Measurements from ENCODE around the gene AHCYL2. TPM values are rescaled to one million over a fixed set of nuclear protein-coding genes. Genes with fewer than 3 reads are reported as not detected.

Gene AHCYL2
- polyA plus RNA-seq, 3 donors: 10.7 to 14.6 (median 12.1) TPM

- Histone ChIP-seq H3K4me1 (ENCODE audit: control insufficient read depth in 1 of 2, insufficient read depth in 2 of 2, low read length in 2 of 2) (no peaks in the 10 kb centered on the region), H3K9ac (ENCODE audit: insufficient read depth, low read length, poor library complexity, severe bottlenecking) (no peak overlapping the region), H3K36me3 (replicated peaks in 1 of 2; ENCODE audit: control insufficient read depth in 1 of 2, insufficient read depth in 2 of 2, low read length in 2 of 2) (no peaks in the 10 kb centered on the region), H4K20me1 (ENCODE audit: insufficient read depth, low read length) (peaks cover 13% of the 10 kb centered on the region), H2AFZ (ENCODE audit: insufficient read depth, low read depth, low read length, poor library complexity, severe bottlenecking) (no peak overlapping the region), H3K4me3 (replicated peaks in 1 of 3; ENCODE audit: low read depth in 2 of 3, low read length in 3 of 3) (no peak overlapping the region), H3K4me2 (replicated peaks; ENCODE audit: extremely low read depth, low read length, poor library complexity, severe bottlenecking) (no peak overlapping the region), H3K27ac (ENCODE audit: low read depth in 1 of 2, low read length in 2 of 2) (no peak overlapping the region), H3K79me2 (ENCODE audit: insufficient read depth, low read length) (no peaks in the 10 kb centered on the region), H3K9me3 (replicated peaks in 1 of 2; ENCODE audit: control insufficient read depth in 1 of 2, insufficient read depth in 1 of 2, low read length in 2 of 2) (no peaks in the 10 kb centered on the region), H3K27me3 (ENCODE audit: control insufficient read depth in 2 of 2, insufficient read depth in 2 of 2, low read length in 2 of 2) (no peaks in the 10 kb centered on the region)
- Mint-ChIP-seq H3K36me3 (peaks cover 24% of the 10 kb centered on the region in 2 donors), H3K4me1 (peaks cover 2% of the 10 kb centered on the region), H3K27ac (no peak overlapping the region), H3K9me3 (peaks cover 5 to 19% (median 7%) of the 10 kb centered on the region in 7 donors), H3K27me3 (ENCODE audit: low read depth in 3 of 3) (peaks cover 0 to 2% (median 0%) of the 10 kb centered on the region in 3 donors), H3K4me3 (no peak overlapping the region)
- DNase-seq: no peak
- WGBS (ENCODE audit: insufficient coverage): 96% methylated on average over 2 of the region's 3 CpGs
- no peak for TF ChIP-seq CTCF (IDR thresholded peaks at IDR 0.05)
- intact Hi-C loops (cut with micrococcal nuclease): no loop called here
Observed at GRCh38 chr7:129307592-129307991, 82.8 kb downstream of the AHCYL2 start.

GRCh38 chr7:129308047-129308446, 83.2 kb downstream of the AHCYL2 start:
- peaks cover 2% of the 10 kb centered on the region for H3K4me1 Mint-ChIP-seq
- H3K79me2 ChIP-seq (ENCODE audit: insufficient read depth, low read length): no peaks in the 10 kb centered on the region
- H3K27ac ChIP-seq (ENCODE audit: low read depth in 1 of 2, low read length in 2 of 2): no peak overlapping the region
- no peak overlapping the region for H2AFZ ChIP-seq (ENCODE audit: insufficient read depth, low read depth, low read length, poor library complexity, severe bottlenecking)
- no peaks in the 10 kb centered on the region for H3K27me3 ChIP-seq (ENCODE audit: control insufficient read depth in 2 of 2, insufficient read depth in 2 of 2, low read length in 2 of 2)
- H3K4me1 ChIP-seq (ENCODE audit: control insufficient read depth in 1 of 2, insufficient read depth in 2 of 2, low read length in 2 of 2): no peaks in the 10 kb centered on the region
- H4K20me1 ChIP-seq (ENCODE audit: insufficient read depth, low read length): peaks cover 13% of the 10 kb centered on the region
- intact Hi-C loops (cut with micrococcal nuclease): no loop called here
- TF ChIP-seq CTCF (IDR thresholded peaks at IDR 0.05): no peak
- H3K9me3 ChIP-seq (replicated peaks in 1 of 2; ENCODE audit: control insufficient read depth in 1 of 2, insufficient read depth in 1 of 2, low read length in 2 of 2): no peaks in the 10 kb centered on the region
- no peak overlapping the region for H3K9ac ChIP-seq (ENCODE audit: insufficient read depth, low read length, poor library complexity, severe bottlenecking)
- peaks cover 3 to 16% (median 6%) of the 10 kb centered on the region in 7 donors for H3K9me3 Mint-ChIP-seq
- DNase-seq: no peak
- no peak overlapping the region for H3K4me3 Mint-ChIP-seq
- H3K4me2 ChIP-seq (replicated peaks; ENCODE audit: extremely low read depth, low read length, poor library complexity, severe bottlenecking): no peak overlapping the region
- no peak overlapping the region for H3K4me3 ChIP-seq (replicated peaks in 1 of 3; ENCODE audit: low read depth in 2 of 3, low read length in 3 of 3)
- peaks cover 0 to 2% (median 0%) of the 10 kb centered on the region in 3 donors for H3K27me3 Mint-ChIP-seq (ENCODE audit: low read depth in 3 of 3)
- H3K36me3 ChIP-seq (replicated peaks in 1 of 2; ENCODE audit: control insufficient read depth in 1 of 2, insufficient read depth in 2 of 2, low read length in 2 of 2): no peaks in the 10 kb centered on the region
- peak overlapping the region in 1 of 7 donors; percentile 42 for H3K27ac Mint-ChIP-seq
- H3K36me3 Mint-ChIP-seq: peaks cover 24 to 25% of the 10 kb centered on the region in 2 donors
- WGBS (ENCODE audit: insufficient coverage): no CpG with 5 or more reads among the region's 1 CpG
